Glutamatergic neuron (in vitro differentiated cells): ENCODE measurements around the gene TRIM14. TPM values are rescaled to one million over a fixed set of nuclear protein-coding genes. Genes with fewer than 3 reads are reported as not detected.

Experiments
- DNase-seq: peaks from one replicate; pipeline ENCODE4 v3.0.0; 2022
- H3K27ac Mint-ChIP-seq: one replicate; pipeline ENCODE4 v1.8.0; 2020; ENCODE audit warnings: mild to moderate bottlenecking, mixed read lengths, inconsistent platforms; ENCODE audit not compliant: unreplicated experiment
- H3K27me3 Mint-ChIP-seq: one replicate; pipeline ENCODE4 v1.8.0; 2020; ENCODE audit warnings: mild to moderate bottlenecking, moderate library complexity, mixed read lengths, inconsistent platforms; ENCODE audit not compliant: unreplicated experiment
- H3K36me3 Mint-ChIP-seq: one replicate; pipeline ENCODE4 v1.8.0; 2020; ENCODE audit warnings: mild to moderate bottlenecking, mixed read lengths, inconsistent platforms; ENCODE audit not compliant: unreplicated experiment
- H3K4me1 Mint-ChIP-seq: one replicate; pipeline ENCODE4 v1.8.0; 2020; ENCODE audit warnings: mild to moderate bottlenecking, low read depth, mixed read lengths, inconsistent platforms; ENCODE audit not compliant: unreplicated experiment
- H3K4me3 Mint-ChIP-seq: one replicate; pipeline ENCODE4 v1.8.0; 2020; ENCODE audit warnings: mild to moderate bottlenecking, mixed read lengths, inconsistent platforms; ENCODE audit not compliant: unreplicated experiment
- H3K9me3 Mint-ChIP-seq: one replicate; pipeline ENCODE4 v1.8.0; 2020; ENCODE audit warnings: mild to moderate bottlenecking, moderate library complexity, mixed read lengths, inconsistent platforms; ENCODE audit not compliant: unreplicated experiment
- total RNA-seq: library from RNA; stranded (reverse); fragmentation: NEBNext Ultra II Directional; extraction: Animal tissue kit (Norgen Biotek cat#: 25700); gene quantifications from one replicate; pipeline ENCODE4 v1.2.1, GENCODE V29; 2021; ENCODE audit not compliant: unreplicated experiment
- TF ChIP-seq, protein P1 (sequence below): fragments of 200-600 bp; sonication (generic); IDR thresholded peaks from one replicate; pipeline ENCODE4 v1.5.0; 2021; ENCODE audit not compliant: partially characterized antibody, unreplicated experiment

The TRIM14 gene
- total RNA-seq, 1 donor from 2014 or later = 0.71 TPM

DNA sequence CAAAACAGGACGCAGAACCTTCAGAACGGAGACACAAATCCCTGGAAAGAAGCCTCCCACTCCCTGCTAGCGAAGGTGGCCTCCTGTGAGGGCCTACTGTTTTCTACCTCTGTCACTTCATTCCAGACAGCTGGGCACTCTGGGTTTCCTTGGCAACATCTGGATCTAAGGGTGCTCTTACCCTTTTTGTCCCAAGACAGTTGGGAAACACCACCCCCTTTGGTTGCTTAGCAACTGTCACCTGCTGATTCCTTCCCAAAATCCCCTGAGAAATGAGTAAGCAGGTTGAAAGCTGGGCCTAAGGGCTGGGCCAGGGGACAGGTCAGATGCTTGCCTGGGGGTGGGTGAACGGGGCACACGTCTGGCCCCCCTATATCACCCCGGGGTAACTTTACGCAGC lies 33.1 kb downstream of the TRIM14 start:
- DNase-seq = no peak
- Mint-ChIP-seq H3K4me1 (peaks cover 2% of the 10 kb centered on the region), H3K36me3 (peaks cover 4% of the 10 kb centered on the region), H3K27ac (no peak overlapping the region), H3K27me3 (peaks cover 11% of the 10 kb centered on the region), H3K4me3 (no peak overlapping the region), H3K9me3 (peaks cover 7% of the 10 kb centered on the region)
- TF ChIP-seq, protein P1, sequence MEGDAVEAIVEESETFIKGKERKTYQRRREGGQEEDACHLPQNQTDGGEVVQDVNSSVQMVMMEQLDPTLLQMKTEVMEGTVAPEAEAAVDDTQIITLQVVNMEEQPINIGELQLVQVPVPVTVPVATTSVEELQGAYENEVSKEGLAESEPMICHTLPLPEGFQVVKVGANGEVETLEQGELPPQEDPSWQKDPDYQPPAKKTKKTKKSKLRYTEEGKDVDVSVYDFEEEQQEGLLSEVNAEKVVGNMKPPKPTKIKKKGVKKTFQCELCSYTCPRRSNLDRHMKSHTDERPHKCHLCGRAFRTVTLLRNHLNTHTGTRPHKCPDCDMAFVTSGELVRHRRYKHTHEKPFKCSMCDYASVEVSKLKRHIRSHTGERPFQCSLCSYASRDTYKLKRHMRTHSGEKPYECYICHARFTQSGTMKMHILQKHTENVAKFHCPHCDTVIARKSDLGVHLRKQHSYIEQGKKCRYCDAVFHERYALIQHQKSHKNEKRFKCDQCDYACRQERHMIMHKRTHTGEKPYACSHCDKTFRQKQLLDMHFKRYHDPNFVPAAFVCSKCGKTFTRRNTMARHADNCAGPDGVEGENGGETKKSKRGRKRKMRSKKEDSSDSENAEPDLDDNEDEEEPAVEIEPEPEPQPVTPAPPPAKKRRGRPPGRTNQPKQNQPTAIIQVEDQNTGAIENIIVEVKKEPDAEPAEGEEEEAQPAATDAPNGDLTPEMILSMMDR = no peak

DNA sequence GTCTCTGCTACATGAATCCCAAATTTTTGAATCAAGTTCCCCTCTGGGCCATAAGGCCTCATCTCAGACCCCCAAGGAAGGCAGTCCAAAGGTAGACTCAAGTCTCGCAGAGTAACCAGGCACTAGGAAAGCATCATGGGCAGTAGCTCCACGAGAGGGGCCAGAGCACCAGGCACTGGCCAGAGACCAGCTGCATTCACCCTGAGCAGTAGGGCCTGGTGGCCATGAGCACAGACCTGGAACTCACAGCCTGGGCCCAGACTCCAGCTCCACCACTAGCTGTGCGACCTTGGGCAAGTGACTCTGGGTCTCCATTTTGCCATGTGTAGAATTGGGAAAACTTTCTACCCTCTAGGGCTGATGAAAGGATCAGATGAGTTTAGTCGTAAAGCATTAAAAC lies 34.0 kb downstream of the TRIM14 start:
- Mint-ChIP-seq H3K9me3 (peaks cover 5% of the 10 kb centered on the region), H3K4me1 (peaks cover 2% of the 10 kb centered on the region), H3K36me3 (peaks cover 4% of the 10 kb centered on the region), H3K27me3 (peaks cover 9% of the 10 kb centered on the region), H3K27ac (no peak overlapping the region), H3K4me3 (no peak overlapping the region)
- TF ChIP-seq, protein P1 = no peak
- DNase-seq = no peak

DNA sequence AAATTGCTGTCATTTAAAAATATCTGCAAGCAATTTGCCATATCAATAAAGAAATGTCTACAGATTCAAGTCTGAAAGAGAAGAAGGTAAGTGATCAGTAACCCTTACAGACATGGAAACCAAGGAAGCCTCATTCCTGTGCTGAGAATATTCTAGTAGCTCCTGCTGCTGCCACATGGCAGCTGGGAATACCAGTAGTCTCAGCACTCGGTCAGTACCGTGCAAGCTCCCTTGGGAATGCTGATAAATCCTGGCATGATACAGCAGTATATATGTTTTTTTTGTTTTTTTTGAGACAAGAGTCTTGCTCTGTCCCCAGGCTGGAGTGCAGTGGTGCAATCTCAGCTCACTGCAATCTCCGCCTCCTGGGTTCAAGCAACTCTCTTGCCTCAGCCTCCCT lies 34.6 kb downstream of the TRIM14 start:
- TF ChIP-seq, protein P1 = no peak
- Mint-ChIP-seq H3K36me3 (peaks cover 4% of the 10 kb centered on the region), H3K27ac (no peak overlapping the region), H3K9me3 (peaks cover 5% of the 10 kb centered on the region), H3K4me1 (peaks cover 2% of the 10 kb centered on the region), H3K27me3 (peaks cover 9% of the 10 kb centered on the region), H3K4me3 (no peak overlapping the region)
- no peak for DNase-seq

DNA sequence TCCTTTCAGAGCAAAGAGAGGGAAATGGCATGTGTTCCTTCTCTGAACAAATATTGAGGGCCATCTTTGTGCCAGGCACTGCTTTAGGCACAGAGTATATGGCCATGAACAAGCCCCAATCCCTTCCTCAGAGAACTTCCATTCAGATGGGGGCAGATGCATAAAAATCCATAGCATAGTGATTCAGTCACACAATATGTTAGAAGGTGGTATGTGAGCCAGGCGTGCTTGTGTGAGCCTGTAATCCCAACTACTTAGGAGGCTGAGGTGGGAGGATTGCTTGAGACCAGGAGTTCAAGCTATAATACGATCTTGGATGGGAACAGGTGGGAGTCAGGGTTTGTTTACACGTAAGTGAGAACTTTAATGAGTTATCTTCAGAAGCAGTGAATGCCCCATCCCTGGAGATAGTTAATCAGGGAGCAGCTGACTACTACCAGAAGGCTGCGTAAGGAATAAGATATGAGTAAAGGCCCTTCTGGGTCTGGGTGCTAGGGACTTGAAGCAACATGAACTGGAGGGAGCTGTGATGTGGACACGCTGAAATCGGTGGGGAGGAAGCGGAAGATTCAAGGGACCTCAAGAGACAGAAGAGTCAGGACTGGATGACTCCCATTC lies 35.3 kb downstream of the TRIM14 start:
- Mint-ChIP-seq H3K27ac (no peak overlapping the region), H3K27me3 (peaks cover 8% of the 10 kb centered on the region), H3K9me3 (peaks cover 5% of the 10 kb centered on the region), H3K36me3 (peaks cover 2% of the 10 kb centered on the region), H3K4me1 (peaks cover 2% of the 10 kb centered on the region), H3K4me3 (no peak overlapping the region)
- TF ChIP-seq, protein P1 = no peak
- DNase-seq = no peak

DNA sequence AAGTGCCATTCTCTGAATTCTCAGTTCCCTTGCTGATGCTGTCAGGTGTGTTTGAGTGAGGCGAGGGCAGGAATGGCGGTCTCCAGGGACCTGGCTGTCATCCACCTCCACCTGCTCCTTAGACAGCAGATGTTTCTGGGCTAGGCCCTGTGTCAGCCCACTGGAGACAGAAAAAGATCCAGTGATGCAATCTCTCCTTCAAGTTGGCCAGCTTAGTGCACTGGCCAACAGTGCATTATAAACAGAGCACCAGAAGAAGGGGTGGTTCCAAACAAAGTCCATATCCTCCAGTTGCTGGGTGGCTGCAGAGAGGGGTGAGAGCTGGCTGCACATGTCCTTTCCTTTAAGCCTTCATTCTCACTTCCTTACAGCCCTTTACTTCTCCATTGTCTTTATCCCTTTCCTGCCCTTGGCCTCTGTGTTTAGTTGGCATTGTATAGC lies 35.9 kb downstream of the TRIM14 start:
- H3K4me3 Mint-ChIP-seq = no peak overlapping the region
- no peak for DNase-seq
- no peak overlapping the region for H3K27ac Mint-ChIP-seq
- TF ChIP-seq, protein P1 = no peak
- H3K36me3 Mint-ChIP-seq = no peaks in the 10 kb centered on the region
- H3K9me3 Mint-ChIP-seq = peaks cover 5% of the 10 kb centered on the region
- peaks cover 7% of the 10 kb centered on the region for H3K27me3 Mint-ChIP-seq
- peaks cover 2% of the 10 kb centered on the region for H3K4me1 Mint-ChIP-seq
